ENCODE results near the gene ZFYVE1.

Gene ZFYVE1

GRCh38 chr14:72926292-72927028, 100.4 kb downstream of the ZFYVE1 start, which contains the start of gene DCAF4:
TSS of gene DCAF4 (plus strand) at chr14:72926464. CDS start at chr14:72937979, 11,515 bp downstream.
- peak within 1 kb of the TSS; percentile 64 for H3K27ac ChIP-seq (replicated peaks)
- peak; percentile 86 to 94 for DNase-seq (ENCODE audit: low read depth in 1 of 2, low spot score in 1 of 2)
- no peaks in the 10 kb centered on the region for H3K27me3 ChIP-seq (ENCODE audit: insufficient read depth, poor library complexity, severe bottlenecking)
- H3K4me3 ChIP-seq (replicated peaks; ENCODE audit: insufficient read depth, low read length) = peak within 1 kb of the TSS; percentile 77
- no peak for TF ChIP-seq POLR2AphosphoS5 (IDR thresholded peaks at IDR 0.05; ENCODE audit: low read depth)
- TF ChIP-seq GABPA (IDR thresholded peaks at IDR 0.05; ENCODE audit: low read depth) = no peak
- TF ChIP-seq REST (IDR thresholded peaks at IDR 0.05; ENCODE audit: insufficient replicate concordance, low read depth) = no peak
- TF ChIP-seq SPI1 (IDR thresholded peaks at IDR 0.05; ENCODE audit: borderline replicate concordance, low read depth) = no peak
- no peak for TF ChIP-seq CTCF (IDR thresholded peaks at IDR 0.05; ENCODE audit: insufficient read depth, low read length)

- DNase-seq (ENCODE audit: low read depth in 1 of 2, low spot score in 1 of 2) = no peak
- TF ChIP-seq GABPA (IDR thresholded peaks at IDR 0.05; ENCODE audit: low read depth) (no peak), CTCF (IDR thresholded peaks at IDR 0.05; ENCODE audit: insufficient read depth, low read length) (no peak)
- H3K27ac ChIP-seq (replicated peaks) = no peak overlapping the region
Measured at GRCh38 chr14:72925815-72926291, 101.1 kb downstream of the ZFYVE1 start.

GRCh38 chr14:72925171-72925759, 101.6 kb downstream of the ZFYVE1 start:
- Histone ChIP-seq H3K27ac (replicated peaks) (no peak overlapping the region), H3K27me3 (ENCODE audit: insufficient read depth, poor library complexity, severe bottlenecking) (no peaks in the 10 kb centered on the region), H3K4me3 (replicated peaks; ENCODE audit: insufficient read depth, low read length) (no peak overlapping the region)
- no peak for TF ChIP-seq CTCF (IDR thresholded peaks at IDR 0.05; ENCODE audit: insufficient read depth, low read length)
- TF ChIP-seq GABPA (IDR thresholded peaks at IDR 0.05; ENCODE audit: low read depth) = no peak
- no peak for TF ChIP-seq POLR2AphosphoS5 (IDR thresholded peaks at IDR 0.05; ENCODE audit: low read depth)
- TF ChIP-seq REST (IDR thresholded peaks at IDR 0.05; ENCODE audit: insufficient replicate concordance, low read depth) = no peak
- TF ChIP-seq SPI1 (IDR thresholded peaks at IDR 0.05; ENCODE audit: borderline replicate concordance, low read depth) = no peak
- DNase-seq (ENCODE audit: low read depth in 1 of 2, low spot score in 1 of 2) = no peak

More at GRCh38 chr14:72925815-72926291, 101.1 kb downstream of the ZFYVE1 start:
- peak overlapping the region; percentile 77 for H3K4me3 ChIP-seq (replicated peaks; ENCODE audit: insufficient read depth, low read length)
- H3K27me3 ChIP-seq (ENCODE audit: insufficient read depth, poor library complexity, severe bottlenecking) = no peaks in the 10 kb centered on the region

Data from HL-60 (cell line).